Mammary epithelial cell (primary cell): ENCODE results near the gene GAK.

Experiments used
- CTCF ChIP-seq, 2 donors: IDR thresholded peaks in 1 of 2; conservative IDR thresholded peaks in 1 of 2; 2 replicates each; pipeline ENCODE4 v1.5.1; 2011 to 2012; ENCODE audit warnings: inconsistent platforms in 2 of 2, low read length in 2 of 2, mild to moderate bottlenecking in 2 of 2, control low read depth in 1 of 2, low read depth in 1 of 2; ENCODE audit not compliant: insufficient read depth in 1 of 2; ENCODE audit errors: extremely low read depth in 1 of 2
- EZH2 ChIP-seq: IDR thresholded peaks from 2 replicates; pipeline ENCODE4 v1.6.1; 2012; ENCODE audit warnings: low read length, inconsistent platforms, borderline replicate concordance

DNA sequence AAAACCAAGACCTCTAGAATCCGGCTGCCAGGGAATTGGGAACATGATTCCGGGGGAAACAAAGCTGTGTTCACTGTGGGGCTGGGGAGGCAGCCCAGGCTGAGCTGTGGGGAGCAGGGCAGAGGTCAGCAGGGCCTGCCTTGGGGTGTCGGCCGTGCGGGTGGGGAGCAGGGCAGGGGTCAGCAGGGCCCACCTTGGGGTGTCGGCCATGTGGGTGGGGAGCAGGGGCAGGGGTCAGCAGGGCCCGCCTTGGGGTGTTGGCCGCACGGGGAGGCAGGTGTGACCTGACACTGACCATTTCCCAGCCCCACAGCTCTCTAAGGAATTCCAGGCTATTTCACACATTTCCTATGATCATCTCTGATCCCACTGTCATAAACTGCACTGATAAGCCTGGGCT lies 60.6 kb downstream of the GAK start:
- no peak for TF ChIP-seq CTCF (conservative IDR thresholded peaks at IDR 0.05 in 1 of 2, IDR thresholded peaks at IDR 0.05 in 1 of 2; ENCODE audit: extremely low read depth in 1 of 2, insufficient read depth in 1 of 2, low read depth in 1 of 2, low read length in 2 of 2)
- TF ChIP-seq EZH2, result no peak
